ENCODE measurements around the gene PTMS.
"Not testable (repeated sequence)": the region's sequence is repeated elsewhere in the genome, so short reads cannot be mapped to it uniquely, and the experiment has no call there.

The PTMS gene, protein sequence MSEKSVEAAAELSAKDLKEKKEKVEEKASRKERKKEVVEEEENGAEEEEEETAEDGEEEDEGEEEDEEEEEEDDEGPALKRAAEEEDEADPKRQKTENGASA

DNA sequence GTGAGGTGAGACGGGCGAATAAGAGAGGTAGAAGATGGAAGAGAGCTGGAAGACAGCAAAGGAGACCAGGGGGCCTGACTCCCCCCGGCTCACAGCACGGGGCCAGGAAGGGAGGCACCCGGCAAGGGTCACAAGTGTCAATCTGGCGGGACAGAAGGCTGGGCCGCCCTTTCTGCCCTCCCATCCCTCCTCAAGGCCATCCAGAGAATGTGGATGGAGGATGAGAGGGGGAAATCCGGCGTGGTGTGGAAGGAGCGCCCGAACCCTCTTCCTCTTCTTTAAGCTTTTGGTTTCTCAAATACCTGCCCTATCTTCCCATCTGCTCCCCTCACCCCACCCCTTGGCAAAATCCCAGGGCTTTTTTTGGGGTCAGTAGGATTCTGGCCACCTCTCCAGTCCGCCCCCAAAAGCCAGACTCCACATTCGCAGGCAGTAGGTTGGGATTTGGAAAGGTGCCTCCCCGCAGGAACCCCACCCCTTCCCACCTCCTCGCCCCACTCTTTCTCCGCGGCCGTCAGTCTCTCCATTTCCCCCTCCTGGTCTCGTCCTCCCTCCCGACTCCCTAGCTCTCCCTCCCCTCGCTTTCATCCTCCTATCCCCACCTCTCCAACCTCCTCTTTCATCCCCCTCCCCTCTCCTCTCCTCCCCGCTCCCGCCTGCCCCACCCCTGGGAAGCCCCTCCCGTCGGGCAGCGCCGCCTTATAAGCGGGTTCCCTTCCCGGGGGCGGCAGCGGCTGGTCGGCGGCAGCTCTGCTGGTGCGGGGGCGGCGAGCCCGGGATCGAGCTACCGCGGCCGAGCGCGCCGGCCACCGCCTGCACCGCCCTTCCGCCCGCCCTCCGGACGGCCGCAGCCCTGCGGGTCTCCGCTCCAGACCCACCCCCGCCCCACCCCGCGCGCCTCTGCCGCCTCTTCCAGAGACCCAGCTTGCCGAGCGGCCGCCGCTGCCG, at the start of gene PTMS:
TSS of gene PTMS (plus strand) at position 730 of the 948 bp plus-strand sequence. CDS start 343 bp downstream, outside the sequence.
- DNase-seq: no peak

DNA sequence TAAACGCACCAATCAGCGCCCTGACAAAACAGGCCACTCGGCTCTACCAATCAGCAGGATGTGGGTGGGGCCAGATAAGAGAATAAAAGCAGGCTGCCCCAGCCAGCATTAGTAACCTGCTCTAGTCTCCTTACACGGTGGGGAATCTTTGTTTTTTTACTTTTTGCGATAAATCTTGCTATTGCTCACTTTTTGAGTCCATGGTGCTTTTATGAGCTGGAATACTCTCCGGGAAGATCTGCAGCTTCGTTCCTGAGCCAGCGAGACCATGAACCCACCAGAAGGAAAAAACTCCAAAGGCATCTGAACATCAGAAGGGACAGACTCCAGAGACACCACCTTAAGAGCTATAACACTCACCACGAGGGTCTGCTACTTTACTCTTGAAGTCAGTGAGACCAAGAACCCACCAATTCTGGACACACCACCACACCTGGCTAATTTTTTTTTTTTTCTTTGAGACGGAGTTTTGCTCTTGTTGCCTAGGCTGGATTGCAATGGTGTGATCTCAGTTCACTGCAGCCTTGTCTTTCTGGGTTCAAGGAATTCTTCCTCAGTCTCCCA, 49.2 kb upstream of the PTMS start:
- no peak for DNase-seq

DNA sequence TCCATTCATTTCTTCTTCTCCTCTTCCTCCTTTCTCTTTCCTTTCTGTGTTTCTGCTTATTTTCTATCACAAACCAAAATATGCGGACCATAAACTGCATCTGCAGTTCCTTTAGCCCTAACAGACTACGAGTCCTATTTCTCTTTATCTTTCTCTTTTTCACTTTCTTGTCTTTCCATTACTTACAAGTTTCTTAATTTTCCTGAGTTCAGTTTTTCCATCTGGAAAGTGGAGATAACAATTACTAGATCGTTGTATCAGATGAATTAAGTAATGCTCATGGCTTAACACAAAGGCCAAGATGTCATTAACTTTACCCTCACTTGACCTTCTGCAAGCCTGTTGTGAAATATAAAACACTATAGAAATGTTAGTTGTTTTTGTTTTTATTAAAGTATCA, 43.3 kb upstream of the PTMS start:
- no peak for DNase-seq

DNA sequence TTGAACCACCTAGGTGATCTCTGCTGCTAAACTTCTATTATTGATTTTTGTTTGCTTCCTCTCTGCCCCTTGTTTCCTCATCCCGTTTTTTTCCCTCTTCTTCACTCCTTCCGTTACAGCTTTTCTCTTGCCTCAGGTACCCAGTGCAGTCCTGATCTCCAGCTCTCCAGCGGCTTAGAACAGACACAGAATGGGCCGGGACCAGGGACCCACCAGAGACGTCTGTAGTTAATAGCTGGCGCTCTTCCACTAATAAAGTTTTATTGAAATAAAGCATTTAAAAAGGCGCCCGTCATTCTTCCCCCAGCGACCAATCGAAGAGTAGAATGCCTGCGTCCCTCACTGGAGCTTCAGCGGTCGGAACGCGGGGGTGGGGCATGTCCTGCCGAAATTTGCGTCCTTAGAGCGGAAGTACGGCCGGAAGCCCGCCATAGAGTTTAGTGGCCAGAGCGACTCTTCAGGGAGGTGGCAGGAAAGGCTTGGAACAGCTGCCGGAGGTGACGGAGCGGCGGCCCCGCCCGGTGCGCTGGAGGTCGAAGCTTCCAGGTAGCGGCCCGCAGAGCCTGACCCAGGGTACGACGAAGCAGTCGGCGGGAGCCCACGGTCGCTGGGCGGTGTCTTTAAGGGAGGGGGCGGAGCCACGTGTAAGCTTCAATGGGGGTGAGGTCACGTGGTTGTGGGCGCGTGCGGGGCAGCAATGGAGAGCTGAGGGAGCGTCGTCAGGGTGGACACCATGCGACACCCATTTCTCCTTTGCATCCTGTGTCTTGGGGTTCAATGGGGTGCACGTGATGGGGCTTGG, 42.4 kb upstream of the PTMS start, which contains the start of gene COPS7A:
TSS of gene COPS7A (plus strand) at position 440 of the 802 bp plus-strand sequence. CDS start 611 bp downstream, outside the sequence.
- peak; percentile 79 to 89 (median 83) for DNase-seq

DNA sequence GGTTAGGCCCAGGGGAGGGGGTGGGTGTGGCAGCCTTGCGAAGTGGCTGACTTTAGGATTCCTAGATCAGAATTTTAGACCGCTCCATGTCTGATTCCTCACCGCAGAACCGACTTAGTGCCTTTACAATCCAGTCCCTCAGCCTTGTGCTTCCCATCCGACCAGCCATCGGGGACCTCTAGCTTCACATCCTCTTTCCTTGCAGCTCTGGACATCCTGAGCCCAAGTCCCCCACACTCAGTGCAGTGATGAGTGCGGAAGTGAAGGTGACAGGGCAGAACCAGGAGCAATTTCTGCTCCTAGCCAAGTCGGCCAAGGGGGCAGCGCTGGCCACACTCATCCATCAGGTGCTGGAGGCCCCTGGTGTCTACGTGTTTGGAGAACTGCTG, 41.8 kb upstream of the PTMS start:
- DNase-seq: no peak

DNA sequence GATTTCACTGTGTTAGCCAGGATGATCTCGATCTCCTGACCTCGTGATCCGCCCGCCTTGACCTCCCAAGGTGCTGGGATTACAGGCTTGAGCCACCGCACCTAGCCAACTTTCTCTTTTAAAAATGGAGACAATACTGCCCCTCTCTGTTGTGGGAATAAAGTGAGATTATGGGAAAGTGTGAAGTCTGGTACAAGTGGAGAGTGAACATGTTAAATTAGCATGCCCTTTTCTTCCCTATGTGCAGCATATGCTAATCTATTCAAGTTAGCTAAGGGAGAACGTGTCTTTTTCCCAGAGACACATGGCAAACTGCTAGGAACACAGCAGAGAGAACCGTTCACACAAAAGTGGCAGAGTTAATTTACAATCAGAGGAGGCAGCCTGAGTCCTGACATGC, 40.8 kb upstream of the PTMS start:
- no peak for DNase-seq

DNA sequence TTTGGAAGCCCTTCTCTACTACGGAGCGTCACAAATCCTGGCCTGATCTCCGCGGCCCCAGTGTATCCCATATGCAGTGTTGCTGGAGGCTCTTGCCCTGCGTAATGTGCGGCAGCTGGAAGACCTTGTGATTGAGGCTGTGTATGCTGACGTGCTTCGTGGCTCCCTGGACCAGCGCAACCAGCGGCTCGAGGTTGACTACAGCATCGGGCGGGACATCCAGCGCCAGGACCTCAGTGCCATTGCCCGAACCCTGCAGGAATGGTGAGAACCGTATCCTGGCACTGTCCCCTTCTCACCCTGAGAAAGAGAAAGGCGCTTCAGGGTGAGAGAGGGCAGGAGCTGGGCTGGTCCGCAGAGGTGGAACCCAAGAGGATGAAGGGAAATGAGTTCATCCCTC, 37.0 kb upstream of the PTMS start:
- DNase-seq: no peak

DNA sequence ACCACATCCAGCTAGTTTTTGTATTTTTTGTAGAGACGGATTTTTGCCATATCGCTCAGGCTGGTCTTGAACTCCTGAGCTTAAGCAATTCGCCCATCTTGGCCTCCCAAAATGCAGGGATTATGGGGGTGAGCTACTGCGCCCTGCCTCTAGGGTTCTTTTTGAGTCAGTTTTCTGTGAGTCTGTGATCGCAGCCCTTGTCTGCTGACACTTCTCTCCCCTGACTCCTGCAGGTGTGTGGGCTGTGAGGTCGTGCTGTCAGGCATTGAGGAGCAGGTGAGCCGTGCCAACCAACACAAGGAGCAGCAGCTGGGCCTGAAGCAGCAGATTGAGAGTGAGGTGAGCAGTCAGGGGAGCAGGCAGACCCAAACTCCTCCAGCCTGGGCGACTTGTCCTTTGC, 36.0 kb upstream of the PTMS start:
- no peak for DNase-seq

DNA sequence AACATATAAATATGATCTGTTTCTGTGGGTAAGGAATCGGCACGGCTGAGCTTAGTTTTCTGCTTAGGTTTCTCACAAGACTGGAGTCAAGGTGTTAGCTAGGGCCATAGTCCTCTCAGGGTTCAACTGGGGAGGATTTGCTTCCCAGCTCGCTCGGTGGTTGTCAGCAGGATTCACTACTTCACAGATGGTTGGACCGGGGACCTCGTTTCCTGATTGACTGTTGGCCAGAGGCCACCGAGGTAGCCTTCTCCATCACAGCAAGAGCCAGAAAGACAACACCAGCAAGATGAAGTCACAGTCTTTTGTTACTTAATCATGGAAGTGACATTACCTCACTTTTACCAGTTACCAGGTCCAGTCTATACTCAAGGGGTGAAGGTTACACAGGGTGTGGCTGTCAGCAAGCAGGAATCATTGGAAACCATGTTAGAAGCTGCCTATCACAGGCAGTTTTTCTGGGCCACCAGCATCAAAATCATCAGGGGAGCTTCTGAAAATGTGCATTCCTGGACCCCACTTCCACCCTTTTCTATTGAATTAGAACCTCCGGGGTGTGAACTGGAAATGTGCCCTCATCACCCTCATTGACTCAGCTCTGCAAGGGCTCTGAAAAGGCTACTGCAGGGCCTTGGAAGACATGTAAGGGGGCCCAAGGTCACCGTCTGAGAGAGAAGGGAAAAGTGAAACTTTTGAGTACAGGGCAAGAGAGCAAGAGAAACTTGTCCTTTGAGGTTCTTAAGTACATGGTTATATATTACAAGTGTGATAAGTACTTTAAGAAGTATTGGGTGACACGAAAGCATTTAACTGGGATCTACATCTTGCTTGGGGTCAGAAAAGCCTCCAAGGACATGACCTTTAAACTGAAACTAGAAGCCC, 31.4 kb upstream of the PTMS start:
- no peak for DNase-seq

DNA sequence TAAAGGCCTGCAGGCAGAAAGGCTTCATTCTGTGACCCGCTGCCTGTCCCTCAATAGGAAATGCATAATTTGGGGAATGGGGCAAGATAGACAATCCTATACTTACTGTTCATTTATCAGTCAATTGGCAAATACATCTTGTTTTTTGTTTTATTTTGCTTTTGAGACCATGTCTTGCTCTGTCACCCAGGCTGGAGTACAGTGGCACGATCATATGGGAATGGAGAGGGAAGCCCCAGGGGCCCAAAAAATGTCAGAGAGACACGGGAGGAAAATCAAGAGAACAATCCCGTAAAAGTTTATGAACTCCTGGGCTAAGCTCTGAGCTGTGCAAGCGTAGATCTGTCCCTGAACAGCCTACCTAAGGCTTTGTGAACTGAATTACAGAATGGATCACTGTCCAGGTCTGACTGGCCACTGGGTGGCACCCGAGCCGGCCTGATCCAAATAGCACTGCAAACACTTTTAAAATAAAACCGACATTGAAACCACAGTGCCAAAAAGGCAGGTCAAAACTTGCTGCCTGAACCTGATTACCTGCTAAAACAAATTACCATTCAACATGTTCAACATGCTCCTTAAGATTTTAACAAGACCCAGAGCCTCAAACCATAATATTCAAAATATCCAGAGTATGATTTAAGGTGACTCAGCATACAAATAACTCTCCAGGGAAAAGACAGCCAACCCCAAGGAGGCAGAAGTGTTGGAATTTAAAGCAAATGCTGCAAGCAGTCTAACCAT, 30.5 kb upstream of the PTMS start:
- peak in 2 of 4 experiments; percentile 23 to 30 for DNase-seq

DNA sequence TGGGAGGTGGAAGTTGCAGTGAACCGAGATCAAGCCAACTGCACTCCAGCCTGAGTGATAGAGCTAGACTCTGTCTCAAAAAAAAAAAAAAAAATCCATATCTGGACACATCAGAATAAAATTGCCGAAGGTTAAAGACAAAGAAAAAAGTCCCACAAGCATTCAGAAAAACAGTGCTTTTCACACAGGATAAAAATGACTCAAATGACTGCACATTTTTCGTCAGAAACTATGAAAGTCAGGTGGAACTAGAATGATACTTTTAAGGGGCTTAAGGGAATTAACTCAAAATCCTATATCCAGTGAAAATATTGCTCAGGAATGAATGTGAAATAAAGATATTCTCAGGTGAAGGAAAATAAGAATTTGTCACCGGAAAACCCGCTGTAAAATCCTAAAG, 29.4 kb upstream of the PTMS start:
- DNase-seq: no peak

DNA sequence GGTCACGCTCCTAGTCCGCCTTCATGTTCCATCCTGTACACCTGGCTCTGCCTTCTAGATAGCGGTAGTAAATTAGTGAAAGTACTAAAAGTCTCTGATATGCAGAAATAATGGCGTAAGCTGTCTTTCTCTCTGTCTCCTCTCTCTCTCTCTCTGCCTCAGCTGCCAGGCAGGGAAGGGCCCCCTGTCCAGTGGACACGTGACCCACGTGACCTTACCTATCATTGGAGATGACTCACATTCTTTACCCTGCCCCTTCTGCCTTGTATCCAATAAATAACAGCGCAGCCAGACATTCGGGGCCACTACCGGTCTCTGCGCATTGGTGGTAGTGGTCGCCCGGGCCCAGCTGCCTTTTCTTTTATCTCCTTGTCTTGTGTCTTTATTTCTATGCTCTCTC, 24.1 kb upstream of the PTMS start:
- not testable (repeated sequence) for DNase-seq

DNA sequence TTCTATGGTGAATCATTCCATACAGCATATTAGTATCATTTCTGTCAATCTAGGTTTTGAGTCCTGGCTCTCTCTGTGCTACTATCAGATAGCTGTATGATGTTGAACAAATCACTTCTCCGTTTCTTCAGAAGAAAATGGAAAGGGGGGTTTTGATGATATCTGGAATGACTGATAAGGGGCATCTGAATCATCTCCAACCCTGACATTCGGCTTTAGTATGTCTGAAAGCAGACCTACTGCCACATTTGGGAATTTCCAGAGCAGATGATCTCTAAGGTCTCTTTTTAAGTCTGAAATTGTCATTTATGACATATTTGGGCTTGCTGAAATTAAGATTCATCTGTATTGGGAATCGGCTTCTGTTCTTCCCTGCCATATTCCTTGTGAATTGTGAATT, 23.3 kb upstream of the PTMS start:
- no peak for DNase-seq

DNA sequence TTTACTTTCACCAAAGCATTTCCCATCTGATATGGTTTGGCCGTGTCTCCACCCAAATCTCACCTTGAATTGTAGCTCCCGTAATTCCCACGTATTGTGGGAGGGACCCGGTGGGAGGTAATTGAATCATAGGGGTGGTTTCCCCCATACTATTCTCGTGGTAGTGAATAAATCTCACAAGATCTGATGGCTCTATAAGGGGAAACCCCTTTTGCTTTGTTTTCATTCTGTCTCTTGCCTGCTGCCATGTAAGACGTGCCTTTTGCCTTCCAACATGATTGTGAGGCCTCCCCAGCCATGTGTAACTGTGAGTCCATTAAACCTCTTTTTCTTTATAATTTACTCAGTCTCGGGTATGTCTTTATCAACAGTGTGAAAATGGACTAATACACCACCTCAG, 22.9 kb upstream of the PTMS start:
- DNase-seq: not testable (repeated sequence)

DNA sequence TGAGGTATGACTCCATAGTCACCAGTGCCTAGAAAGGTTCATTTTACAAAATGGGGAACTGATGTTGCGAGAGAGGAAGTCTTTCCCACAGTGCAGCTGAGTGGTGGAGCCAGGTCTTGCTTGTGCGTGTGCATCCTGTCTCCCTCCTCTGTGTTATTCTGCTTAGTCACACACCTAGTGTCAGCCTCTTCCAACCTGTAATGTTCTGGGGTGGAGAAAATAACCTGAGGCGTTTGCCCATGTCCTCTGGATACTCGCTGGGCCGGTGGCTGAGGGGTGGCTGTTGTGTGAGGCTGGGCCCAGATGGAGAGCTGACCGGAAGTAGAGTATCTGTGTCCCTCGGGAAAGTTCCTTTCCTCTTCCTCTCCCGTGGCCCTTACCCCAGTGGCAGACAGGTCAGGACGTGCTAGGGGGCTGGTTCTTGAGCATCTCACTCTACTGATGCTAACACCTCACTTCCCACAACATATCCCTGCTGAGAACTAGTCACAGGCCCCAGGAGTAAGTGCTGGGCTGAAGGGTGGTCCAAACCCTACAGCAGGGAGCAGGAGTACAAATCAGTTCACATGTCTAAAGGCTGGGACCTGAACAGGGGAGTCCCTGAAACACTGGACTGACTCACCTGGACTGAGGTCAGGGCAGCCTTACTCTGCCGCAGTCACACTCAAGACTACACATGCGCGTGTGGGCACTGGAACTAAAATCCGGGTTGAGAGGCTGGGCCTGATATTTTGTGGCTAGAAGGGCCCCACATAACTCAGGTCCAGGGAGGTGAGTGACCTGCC, 20.2 kb upstream of the PTMS start:
- DNase-seq: peak in 1 of 4 experiments; percentile 16

DNA sequence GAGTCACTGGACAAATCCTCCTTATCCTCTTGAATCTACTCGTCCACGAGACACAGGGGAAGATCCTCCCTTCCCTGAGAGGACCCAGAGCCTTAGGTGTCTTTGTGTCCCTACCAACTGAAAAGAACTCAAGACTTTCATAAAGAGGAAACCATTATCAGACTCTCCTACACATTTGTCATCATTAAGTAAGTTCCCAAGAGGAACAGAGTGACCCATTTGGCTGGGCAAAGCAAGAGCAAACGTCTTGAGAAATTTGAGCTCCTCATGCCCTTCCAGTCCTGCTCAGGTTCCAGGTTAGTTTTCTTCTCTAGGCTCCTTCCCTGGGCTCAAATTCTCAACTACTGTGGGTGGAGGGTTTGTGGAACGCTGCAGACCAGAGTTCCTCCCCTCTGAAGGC, 18.9 kb upstream of the PTMS start:
- DNase-seq: no peak

DNA sequence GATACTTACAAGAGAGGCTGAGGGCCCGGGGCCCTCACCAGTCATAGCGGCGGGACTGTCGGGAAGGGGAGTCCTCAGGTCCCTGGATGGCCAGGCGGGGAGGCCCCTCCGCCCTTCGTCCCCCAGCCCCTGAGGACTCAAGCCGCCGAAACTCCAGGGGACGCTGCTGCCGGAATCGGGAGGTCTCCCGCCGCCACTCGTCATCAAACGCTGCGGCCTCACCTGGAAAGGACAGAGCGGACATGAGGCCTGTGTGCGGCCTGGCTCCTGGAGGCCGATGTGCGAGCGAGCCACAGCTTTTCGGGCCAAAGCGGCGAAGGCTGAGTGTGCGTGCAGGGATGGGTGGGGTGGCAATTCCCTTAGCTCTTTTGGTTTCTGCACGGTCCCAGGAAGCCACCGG, 17.4 kb upstream of the PTMS start:
- DNase-seq: no peak

DNA sequence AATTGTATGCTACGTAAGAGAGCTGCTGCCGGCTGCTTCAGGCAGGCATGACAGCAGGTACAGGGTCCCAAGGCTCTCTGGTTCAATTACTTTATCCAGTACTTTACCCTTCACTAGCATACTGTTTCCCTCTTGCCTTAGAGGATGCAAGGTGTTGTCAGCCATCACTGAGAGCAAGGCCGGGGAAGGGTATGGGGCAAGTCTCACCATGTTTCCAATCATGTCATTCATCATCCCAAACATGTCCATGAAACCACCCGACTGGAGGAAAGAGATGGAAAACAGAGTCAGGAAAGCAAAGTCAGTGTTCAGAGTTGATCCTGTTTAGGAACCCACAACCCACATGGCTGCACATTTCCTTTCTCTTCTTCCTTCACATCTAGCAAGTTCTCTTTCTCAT, 15.7 kb upstream of the PTMS start:
- no peak for DNase-seq

DNA sequence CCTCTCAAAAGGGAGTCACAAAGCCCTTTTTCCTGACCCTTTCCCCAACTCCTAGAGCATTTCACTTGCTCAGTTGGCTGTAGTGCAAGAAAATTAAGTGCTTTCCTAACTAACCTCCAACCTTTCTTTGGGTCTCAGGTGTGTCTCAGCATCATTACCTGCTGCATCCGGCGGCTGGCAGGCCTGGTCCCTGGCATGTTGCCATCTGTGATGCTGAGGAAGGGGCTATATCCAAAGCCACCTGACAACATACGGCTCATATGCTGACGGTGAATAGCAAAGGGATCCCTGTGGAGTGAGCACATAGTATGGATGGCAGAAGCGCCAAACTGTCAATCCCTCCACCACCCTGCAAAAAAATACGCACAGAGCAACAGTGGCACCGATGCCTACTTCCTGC, 14.4 kb upstream of the PTMS start:
- no peak for DNase-seq

DNA sequence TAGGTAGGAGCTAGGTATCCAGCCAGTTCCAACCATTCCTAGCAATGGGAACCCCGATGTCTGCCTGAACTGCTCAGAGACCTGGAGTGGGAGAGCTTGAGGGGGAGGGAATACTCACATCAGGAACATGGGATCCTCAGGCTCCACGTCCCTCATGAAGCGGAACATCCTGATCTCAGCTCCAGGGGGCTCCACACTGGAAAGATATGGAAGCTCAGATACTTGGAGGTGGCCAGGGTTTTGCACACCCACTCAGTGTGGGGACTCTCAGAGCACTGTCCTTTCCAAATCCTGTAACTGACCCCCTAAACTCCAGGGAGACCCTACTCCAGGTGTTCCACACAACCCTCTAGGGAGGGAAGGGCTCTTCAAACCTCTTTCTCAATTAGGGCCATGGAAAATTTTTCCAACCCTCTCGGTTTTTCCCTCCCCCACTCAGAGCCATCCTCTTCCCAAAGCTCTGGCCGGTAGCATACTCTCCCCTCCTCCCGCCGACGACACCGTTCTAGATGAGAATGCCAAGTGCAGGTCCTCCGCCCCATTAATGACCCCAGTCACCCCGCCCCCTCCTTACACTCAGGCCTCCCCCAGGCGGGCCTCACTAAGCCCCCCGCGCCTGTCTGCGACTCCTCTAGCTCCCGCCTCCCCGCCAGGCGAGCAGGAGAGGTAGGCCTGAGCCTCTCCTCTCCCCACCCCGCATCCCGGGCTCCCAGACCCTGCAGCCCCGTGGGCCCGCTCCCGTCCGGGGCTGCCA, 13.8 kb upstream of the PTMS start:
- no peak for DNase-seq

Data from activated naive CD4-positive, alpha-beta T cell (primary cell).